Measurements from ENCODE around the gene ITCH. TPM values are rescaled to one million over a fixed set of nuclear protein-coding genes. Genes with fewer than 3 reads are reported as not detected.

Gene ITCH
- polyA plus RNA-seq, 4 donors = 40.6 to 54.5 (median 50.3) TPM

DNA sequence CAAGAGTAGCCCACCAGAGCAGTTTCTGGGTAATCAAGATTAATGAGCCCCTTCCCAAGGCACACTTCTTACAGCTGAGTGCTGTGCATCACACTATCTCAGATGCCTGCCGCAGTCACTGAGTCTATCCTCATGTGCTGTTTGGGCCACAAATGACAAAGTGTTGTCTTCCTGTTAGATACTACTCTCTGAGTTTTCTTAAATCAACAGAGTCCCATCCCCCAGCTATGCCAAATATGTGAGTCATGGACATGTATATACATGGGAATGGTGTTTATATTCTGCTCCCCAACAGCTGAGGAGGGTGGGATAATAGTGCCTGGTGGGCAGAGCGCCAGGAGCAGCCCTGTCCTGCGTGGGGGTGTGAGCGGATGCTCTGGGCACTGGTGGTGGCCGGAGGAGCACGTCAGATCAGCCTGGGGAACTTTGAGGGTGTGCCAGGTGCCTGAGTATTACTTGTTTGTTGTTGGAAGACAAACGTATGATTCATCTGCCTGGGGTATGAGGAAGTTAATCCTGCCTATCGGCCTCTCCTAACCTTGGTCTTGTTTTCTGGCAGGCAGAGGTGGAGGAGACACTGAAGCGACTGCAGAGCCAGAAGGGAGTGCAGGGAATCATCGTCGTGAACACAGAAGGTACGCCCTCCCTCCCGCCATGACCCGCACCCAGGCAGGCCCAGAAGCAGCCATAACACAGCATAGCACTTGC lies 162.8 kb downstream of the ITCH start:
- no peak for DNase-seq (ENCODE audit: low read depth in 4 of 4, low spot score in 3 of 4)

DNA sequence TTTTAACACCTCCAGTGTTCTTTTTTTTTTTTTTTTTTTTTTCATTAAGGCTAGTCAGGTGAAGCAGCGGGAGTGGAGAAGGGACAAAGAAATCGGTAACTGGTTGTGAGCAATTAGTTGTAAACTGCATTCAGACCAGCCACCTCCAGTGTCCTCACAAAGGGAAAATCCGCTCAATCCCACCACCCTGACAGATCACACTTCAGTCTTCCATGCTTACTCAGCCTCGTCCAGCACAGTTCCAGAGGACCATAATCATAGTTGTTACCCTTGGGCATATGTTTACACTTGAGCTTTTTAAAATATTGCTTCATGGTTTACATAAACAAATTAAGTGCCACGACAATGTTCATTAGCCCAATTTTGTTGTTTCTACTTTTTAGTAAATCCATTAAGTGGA lies 163.4 kb downstream of the ITCH start:
- DNase-seq (ENCODE audit: low read depth in 4 of 4, low spot score in 3 of 4) = no peak

DNA sequence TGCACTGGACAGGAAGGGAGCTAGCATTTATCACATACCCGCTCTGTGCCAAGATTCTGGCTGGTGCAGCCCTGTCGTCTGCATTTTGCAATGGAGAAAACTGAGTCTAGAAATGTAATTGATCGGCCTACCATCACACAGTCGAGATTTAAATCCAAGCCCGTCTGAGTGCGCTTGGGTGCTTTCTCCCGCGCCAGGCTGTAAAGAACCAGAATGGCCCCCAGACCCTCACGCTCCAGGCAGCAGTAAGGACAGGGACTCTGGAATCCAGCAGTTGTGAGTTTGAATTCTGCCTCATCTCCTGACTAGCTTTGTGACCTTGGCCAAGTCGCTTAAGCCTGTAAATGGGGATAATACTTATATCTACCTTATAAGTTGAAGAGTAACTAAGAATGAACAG lies 163.9 kb downstream of the ITCH start:
- DNase-seq (ENCODE audit: low read depth in 4 of 4, low spot score in 3 of 4) = no peak

DNA sequence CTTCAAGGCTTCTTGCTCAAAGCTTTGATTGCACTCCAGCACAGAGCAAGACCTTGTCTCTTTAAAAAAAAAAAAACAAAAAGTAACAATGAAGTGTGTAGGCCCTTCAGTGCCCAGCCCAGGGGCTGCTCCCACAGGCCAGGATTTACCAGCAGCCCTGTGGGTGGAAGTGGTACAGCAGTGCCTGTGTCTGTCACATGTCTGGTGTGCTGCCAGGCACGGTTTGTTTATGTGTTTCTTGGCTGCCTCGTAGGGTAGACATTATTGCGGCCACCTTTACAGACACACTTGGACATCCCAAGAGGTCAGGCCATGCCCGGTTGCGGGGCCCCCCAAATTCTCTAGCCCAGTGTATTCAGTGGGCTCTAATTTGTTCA lies 165.8 kb downstream of the ITCH start:
- no peak for DNase-seq (ENCODE audit: low read depth in 4 of 4, low spot score in 3 of 4)

DNA sequence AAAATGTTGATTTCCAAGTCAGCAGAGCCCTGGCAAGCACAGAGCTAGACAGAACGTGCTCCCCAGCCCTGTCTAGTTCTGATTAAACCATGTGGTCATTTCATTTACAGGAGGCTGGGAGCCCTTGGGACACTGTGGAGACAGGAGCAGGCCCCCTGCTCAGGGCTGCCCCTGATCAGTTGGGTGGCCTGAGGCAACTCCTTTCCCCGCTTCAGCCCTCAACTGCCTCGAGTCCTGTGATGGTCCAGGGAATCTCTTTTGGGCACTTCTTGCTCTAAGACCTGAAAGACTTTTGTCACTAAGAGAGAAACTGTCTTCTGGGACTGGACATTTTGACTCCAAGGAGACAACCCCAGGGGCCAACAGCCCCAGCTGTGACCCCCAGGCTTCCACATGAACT lies 166.7 kb downstream of the ITCH start:
- DNase-seq (ENCODE audit: low read depth in 4 of 4, low spot score in 3 of 4) = no peak

DNA sequence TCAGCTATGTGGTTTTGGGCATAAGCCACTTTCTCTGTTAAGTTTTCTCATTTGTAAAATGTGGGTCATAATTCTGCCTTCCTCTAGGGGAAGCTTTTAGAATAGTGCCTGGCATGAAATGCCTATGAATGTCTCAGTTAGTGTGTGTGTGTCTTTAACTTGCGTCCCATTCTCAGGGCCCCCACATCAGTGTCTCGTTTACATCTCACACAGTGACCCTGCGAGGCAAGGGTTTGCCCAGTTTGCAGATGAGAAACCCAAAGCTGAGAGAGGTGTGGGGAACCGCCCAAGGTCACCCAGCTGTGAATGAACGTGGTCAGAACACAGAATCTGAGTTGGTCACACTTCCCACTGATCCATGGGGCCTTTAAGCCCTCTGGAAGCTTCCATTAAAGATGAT lies 167.3 kb downstream of the ITCH start:
- no peak for DNase-seq (ENCODE audit: low read depth in 4 of 4, low spot score in 3 of 4)

DNA sequence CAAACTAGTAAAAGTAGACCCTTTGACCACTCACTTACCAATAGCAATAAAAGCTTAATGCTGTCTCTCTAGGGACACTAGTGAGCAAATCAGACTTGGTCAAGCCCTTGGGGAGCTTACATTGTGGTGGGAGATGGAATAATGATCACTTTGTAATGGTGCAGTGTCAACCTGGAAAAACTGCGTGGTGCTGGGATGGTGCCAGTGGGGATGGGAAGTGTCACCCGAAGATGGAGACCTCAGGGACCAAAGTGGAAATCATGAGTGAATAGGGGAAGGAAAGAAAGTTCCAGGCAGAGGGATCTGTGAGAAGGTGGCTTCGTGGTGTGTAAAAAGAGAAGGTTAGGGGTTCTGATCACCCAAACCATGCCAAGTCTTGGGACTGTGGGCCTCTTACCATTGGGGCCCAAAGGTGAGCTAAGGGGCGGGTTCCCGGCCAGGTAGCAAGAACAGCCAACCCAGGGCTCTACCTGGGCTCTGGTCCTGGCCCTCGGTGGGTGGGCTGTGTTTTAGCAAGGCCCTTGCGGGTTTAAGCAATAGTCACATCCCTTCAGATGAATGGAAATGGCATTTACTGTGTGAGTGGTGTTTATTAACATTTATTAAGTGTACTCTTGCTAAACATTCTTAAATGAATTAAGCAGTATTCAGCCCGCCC lies 168.7 kb downstream of the ITCH start:
- no peak for DNase-seq (ENCODE audit: low read depth in 4 of 4, low spot score in 3 of 4)

DNA sequence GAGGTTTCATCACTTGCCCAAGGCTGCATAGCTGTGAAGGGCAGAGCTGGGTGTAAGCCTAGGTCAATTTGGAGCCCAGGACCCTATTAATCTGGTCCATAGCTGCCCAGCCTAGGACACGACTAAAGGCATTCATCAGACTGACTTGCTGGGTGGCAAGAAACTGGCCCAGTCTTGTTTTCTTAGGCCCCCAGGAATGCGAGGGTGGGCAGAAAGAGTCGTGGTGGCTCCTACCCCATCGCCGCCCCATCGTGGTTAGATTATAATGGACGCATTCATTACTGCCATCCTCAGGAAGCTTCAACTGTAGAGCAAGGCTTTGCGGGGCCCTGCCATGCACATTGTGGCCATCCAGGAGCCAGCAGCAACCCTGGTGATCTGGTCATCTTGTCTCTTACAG lies 169.2 kb downstream of the ITCH start:
- DNase-seq (ENCODE audit: low read depth in 4 of 4, low spot score in 3 of 4) = no peak

DNA sequence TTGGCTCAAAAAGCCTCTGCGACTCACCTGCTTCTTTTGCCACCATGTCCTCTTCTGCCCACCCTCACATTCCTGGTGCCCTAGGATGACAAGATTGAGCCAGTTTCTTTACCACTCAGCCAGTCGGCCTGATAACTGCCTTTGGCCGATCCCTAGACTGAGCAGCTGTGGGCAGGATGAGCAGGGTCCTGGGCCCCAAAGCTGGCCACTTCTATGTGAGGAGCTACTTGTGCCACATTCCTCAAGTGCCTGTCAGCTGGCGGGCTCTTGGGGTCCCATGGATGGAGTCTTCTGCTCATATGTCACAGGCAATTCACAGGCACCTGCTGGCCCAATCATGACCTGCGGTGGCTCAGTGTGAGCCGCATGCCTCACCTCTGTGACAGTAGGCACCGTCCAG lies 169.7 kb downstream of the ITCH start:
- DNase-seq (ENCODE audit: low read depth in 4 of 4, low spot score in 3 of 4) = no peak

DNA sequence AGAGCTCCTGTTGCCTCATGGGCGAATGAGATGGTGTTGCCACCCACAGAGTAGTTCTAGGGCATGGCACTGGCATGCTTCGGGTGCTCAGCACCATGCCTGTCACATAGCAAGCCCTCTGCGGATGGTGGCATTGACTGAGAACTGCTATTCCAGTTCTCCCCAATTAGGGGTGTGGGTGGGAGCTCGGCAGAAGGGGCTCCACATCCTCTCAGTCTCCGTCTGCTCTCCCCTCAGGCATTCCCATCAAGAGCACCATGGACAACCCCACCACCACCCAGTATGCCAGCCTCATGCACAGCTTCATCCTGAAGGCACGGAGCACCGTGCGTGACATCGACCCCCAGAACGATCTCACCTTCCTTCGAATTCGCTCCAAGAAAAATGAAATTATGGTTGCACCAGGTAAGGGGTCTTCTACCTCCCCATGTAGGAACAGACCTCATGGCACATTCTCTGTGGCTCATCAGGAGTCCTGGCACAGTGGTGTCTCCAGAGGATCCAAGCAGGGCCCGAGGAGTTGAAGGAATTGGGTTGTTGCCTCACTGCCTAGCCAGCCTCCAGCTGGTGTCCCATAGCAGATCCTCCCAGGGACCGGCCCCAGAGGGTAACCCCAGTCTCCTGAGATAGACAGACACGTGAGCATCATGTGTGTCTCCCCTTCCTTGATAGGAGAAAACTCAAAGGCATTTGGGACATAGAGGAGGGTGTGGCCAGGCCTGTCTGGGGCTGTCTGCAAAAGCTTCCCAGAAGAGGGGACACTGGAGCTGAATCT lies 171.5 kb downstream of the ITCH start:
- no peak for DNase-seq (ENCODE audit: low read depth in 4 of 4, low spot score in 3 of 4)

DNA sequence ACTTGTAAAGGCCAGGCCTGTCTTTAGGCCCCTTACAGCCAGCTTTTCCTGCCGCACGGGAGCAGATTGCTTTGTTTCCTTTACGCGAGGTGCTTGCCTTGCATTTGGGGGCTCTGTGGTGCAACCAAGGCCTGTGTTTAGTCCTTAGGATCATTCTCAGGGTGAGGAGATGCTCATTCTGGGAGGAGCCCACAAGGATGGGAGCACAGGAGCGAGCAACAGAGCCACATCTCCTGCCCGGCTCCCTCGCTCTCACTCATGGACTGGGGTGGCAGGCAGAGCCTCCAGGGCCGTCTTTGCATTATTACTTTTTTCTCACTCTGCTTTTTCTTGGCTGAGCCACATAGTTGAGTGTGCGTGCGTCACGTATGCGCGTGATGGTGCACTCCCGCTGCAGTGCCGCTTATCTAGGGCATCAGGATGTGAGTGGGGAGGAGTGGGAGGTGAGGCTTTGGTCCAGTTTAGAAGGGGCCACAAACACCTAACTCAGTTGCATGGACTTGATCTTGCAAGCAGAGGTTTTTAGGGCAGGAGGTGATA lies 172.3 kb downstream of the ITCH start:
- no peak for DNase-seq (ENCODE audit: low read depth in 4 of 4, low spot score in 3 of 4)

DNA sequence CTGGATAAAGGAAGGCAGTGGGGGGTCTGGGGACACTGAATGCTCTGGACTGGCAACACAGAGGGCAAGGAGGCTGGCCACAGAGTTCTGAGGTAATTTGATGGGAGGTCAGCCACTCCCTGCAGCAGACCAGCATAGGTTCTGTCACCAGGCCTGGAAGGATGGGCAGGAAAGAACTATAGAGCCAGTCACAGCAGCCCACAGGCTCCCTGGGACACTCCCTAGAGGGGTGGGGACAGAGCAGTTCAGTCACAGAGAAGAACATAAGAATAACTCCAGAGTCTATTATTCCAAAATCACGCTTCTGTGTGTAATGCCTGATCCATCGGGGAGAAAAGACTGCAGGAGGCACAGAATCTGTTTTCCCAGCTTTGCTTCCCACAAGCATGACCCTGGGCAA lies 172.8 kb downstream of the ITCH start:
- DNase-seq (ENCODE audit: low read depth in 4 of 4, low spot score in 3 of 4) = no peak

DNA sequence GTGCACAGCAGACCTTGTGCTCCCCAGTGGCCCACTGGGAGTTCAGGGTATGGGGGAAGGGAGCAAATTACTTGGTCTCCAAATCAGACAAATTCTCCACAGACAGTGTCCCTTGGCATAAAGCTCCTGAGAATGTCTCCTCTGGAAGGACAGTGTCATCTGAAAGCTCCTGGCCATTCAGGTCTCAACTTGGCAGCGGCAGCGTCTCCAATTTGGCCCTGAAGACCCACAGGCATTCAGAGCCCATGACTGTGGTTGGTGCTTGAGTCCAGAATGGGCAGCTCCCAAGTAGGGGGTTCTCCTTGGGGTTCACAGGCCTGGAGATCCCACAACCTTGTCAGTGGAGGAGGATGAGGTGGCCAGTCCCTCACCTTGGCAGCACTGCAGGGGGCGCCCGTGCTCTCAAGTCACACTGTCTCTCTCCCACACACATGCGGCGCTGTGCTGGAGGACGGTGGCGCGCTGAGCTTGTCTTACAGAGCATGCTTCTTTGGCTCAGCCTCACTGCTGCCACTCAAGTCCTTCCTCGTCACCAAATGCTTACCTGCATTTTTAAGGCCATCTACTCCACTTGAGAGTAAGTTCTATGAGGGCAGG lies 173.8 kb downstream of the ITCH start:
- no peak for DNase-seq (ENCODE audit: low read depth in 4 of 4, low spot score in 3 of 4)

DNA sequence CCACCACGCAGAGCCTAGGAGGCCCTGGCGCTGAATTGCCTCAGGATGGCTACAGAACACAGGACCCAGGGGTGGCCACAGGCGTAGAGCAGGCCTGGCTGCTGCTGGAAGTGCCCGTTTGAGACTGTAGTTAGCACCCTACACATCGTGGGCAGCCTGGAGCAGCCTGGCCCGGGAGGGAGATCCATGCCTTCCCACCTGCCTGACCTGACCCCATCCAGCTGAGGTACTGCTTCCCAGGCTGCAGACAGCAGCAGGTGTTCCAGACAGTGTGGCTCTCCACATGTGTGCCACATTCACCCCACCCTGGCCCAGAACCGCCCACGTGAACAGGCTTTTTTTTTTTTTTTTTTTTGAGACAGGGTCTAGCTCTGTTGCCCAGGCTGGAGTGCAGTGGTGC lies 174.6 kb downstream of the ITCH start:
- DNase-seq (ENCODE audit: low read depth in 4 of 4, low spot score in 3 of 4) = no peak

DNA sequence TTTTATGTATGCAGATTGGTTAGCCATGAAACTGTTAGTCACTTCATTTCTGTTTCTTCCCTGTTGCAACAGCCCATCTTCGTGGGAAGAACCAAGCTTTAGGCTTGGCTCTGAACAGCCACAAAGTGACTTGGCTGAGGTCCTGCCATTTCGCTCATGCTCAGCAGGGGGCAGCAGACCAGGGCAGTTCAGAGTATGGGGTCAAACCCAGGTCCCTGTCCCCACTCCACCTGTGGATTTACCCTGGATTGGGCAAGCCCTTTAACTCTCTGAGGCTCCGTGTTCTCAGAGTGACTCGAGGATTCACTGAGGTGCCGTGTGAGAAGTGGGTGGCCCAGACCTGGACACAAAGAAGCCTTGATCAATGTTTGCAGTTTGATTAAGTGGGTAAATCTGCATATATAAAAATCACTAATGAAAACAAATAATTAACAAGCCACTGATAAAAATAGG lies 175.6 kb downstream of the ITCH start:
- no peak for DNase-seq (ENCODE audit: low read depth in 4 of 4, low spot score in 3 of 4)

DNA sequence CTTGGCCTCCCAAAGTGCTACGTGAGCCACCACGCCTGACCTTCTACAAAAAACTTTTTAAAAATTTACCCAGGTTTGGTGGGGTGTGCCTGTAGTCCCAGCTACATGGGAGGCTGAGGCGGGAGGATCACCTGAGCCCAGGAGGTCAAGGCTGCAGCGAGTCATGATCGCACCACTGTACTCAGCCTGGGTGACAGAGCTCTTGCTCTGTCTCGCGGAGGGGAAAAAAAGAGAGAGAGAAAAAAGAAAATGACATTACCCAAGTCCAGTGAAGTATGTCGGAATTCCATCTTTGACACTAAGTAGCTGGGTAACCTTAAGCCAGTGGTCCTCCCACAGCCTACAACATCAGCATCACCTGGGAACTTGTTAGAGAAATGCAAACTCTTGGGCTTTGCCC lies 176.7 kb downstream of the ITCH start:
- DNase-seq (ENCODE audit: low read depth in 4 of 4, low spot score in 3 of 4) = no peak

DNA sequence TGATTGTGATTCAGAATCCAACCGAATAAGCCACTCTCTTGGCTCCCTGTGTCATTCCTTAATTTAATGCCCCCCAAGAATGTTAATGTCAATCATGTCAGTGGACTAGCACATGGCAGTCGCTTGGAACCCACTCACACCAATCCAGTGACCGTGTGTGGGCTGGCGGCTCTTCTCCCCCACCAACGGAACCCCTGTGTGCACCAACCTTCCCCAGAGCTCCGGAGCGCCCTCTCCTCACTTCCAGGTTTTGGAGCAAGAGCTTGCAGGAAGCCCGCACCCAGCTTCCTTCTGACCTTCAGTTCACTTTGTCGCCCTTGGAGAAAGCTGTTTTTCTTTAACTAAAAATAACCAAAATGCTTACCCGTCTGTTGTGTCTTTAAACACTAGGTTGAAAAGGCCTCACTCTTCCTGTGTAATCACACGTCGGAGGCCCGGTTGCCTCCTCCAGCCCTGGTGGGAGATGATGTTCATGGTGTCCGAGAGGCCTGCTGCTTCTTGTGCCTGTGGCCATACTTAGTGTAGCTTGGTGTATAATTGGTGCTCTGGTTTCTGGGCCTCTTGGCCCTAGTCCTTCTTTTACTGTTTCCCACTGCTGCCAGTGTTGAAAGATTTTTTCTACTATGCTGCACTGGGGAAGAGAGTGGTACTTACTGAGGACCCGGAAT lies 177.7 kb downstream of the ITCH start:
- DNase-seq (ENCODE audit: low read depth in 4 of 4, low spot score in 3 of 4) = no peak

DNA sequence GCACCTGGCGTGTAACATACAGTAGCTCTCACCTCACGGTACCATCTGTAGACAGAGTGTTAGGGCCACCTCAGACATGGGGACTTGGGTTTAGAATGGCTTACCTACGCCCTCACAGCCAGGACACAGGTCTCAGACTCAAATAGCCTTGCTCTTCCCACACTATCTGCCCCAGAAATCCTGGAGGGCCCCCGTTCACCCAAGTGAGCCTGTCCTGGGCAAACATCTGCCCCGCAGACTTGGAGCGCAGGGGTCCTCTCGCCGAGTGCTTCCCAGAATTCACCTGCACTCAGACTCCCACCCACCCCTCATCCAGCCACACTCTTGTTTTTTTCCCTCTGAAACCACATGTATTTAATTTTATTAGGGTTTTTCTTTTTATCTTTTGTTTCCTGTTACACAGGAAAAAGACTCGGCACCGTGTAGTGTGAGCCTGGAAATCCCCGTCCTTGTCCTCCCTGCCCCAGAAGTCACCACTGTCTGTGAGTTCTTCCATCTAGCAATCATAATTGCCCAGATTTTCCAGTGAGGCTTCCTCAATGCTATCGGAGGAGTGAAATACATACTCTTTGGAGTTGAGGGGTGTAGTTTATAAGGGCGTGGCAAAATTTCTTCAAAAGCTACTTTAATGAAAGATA lies 178.3 kb downstream of the ITCH start:
- DNase-seq (ENCODE audit: low read depth in 4 of 4, low spot score in 3 of 4) = no peak

DNA sequence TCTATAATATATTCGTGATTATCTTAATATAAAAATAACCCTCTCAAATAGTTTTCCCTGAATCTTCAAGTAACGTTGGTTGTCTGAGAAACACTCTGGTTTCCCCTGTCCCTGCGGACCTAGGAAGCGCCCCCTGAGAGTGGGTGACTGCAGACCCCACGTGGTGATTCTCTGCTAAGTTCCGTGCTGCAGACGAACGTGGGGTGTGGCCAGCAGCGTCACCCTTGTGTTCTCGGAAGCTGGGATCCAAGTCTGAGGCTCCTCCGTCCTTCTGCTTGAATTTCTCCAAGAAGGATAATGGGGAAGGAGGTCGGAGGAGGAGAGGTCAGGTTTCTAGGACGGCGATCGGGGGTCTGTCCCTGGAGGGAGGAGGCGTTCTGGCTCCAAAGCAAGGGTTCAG lies 178.8 kb downstream of the ITCH start:
- no peak for DNase-seq (ENCODE audit: low read depth in 4 of 4, low spot score in 3 of 4)

DNA sequence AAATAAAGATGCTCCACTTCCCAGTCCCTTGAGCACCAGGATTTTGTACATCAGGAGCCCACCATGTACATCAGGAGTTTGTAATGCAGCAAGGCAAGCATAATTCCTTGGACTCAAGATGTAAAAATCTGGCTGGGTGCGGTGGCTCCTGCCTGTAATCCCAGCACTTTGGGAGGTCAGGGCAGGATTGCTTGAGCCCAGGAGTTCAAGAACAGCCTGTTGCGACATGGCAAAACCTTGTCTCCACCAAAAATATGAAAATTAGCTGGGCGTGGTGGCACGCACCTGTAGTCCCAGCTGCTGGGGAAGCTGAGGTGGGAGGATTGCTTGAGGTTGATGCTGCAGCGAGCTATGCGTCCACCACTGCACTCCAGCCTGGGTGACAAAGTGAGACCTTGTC lies 179.4 kb downstream of the ITCH start:
- DNase-seq (ENCODE audit: low read depth in 4 of 4, low spot score in 3 of 4) = no peak

All from right renal pelvis (tissue), 4 donors.